Tibial nerve (tissue), 4 donors: ENCODE results near the gene PDXDC1. TPM values are rescaled to one million over a fixed set of nuclear protein-coding genes. Genes with fewer than 3 reads are reported as not detected.
A peak's percentile ranks its signal among the peaks of the same experiment; 100 is the strongest.
"Not testable (repeated sequence)": the region's sequence is repeated elsewhere in the genome, so short reads cannot be mapped to it uniquely, and the experiment has no call there.

Experiments
- DNase-seq, 2 donors: peaks; one replicate each; pipeline ENCODE4 v3.0.0-alpha.2; 2019; ENCODE audit warnings: low spot score in 2 of 2
- H3K27ac ChIP-seq, 4 donors: fragments of 200-600 bp; sonication (generic) in 3 of 4; one replicate each; pipeline ENCODE4 v1.5.1; 2017 to 2019; ENCODE audit warnings: mild to moderate bottlenecking in 1 of 4
- H3K27me3 ChIP-seq, 2 donors: fragments of 200-600 bp; sonication (generic) in 1 of 2; one replicate each; pipeline versions ENCODE4 v1.5.1 to v1.6.0; 2017 to 2019
- H3K36me3 ChIP-seq, 3 donors: fragments of 200-600 bp; sonication (generic); one replicate each; pipeline ENCODE4 v1.5.1; 2018 to 2019
- H3K4me1 ChIP-seq, 4 donors: fragments of 200-600 bp; sonication (generic) in 3 of 4; one replicate each; pipeline ENCODE4 v1.5.1; 2017 to 2019
- H3K4me3 ChIP-seq, 4 donors: fragments of 200-600 bp; sonication (generic) in 3 of 4; one replicate each; pipeline ENCODE4 v1.5.1; 2017 to 2019; ENCODE audit warnings: mild to moderate bottlenecking in 1 of 4, moderate library complexity in 1 of 4
- H3K9me3 ChIP-seq, 4 donors: fragments of 200-600 bp; sonication (generic) in 3 of 4; one replicate each; pipeline ENCODE4 v1.5.1; 2017 to 2019
- CTCF ChIP-seq, 5 experiments: fragments of 200-600 bp in 3 of 5; fragments of 450-650 bp in 2 of 5; sonication (generic) in 3 of 5; IDR thresholded peaks; one replicate each; pipeline ENCODE4 v1.5.1; 2016 to 2019; ENCODE audit warnings: antibody characterized with exemption in 5 of 5, mild to moderate bottlenecking in 3 of 5, moderate library complexity in 2 of 5
- EP300 ChIP-seq, 2 donors: sonication (generic); formaldehyde crosslinking; IDR thresholded peaks; one replicate each; pipeline ENCODE4 v1.6.1; 2017; ENCODE audit warnings: antibody characterized with exemption in 2 of 2, mild to moderate bottlenecking in 1 of 2
- POLR2A ChIP-seq, 2 donors: fragments of 450-650 bp; IDR thresholded peaks; one replicate each; pipeline ENCODE4 v1.6.1; 2017; ENCODE audit warnings: antibody characterized with exemption in 2 of 2, mild to moderate bottlenecking in 2 of 2, moderate library complexity in 2 of 2
- WGBS, 2 donors: methylation state at CpG; one replicate each; pipeline ENCODE4 v1.1.5; 2018; 5-methylcytosine and 5-hydroxymethylcytosine counted together
- total RNA-seq, 4 donors: library from RNA; depleted of rRNA; stranded (reverse); fragments of >200 nt; gene quantifications; one replicate each; pipeline ENCODE4 v1.1.0, GENCODE V29; 2016

PDXDC1 gene
- total RNA-seq, 4 donors from 2014 or later = 40.6 to 55.1 (median 52.6) TPM

GRCh38 chr16:15049581-15050180, 74.9 kb downstream of the PDXDC1 start:
- H3K9me3 ChIP-seq = no peaks in the 10 kb centered on the region
- peaks cover 0 to 19% (median 2%) of the 10 kb centered on the region in 4 donors for H3K4me1 ChIP-seq
- 95 to 96% methylated on average over 3 of the region's 3 CpGs for WGBS, 2 donors
- H3K27ac ChIP-seq = no peak overlapping the region
- no peak for DNase-seq
- no peak overlapping the region for H3K4me3 ChIP-seq
- TF ChIP-seq EP300 (IDR thresholded peaks at IDR 0.05) = no peak
- TF ChIP-seq CTCF (IDR thresholded peaks at IDR 0.05) = no peak
- TF ChIP-seq POLR2A (IDR thresholded peaks at IDR 0.05) = no peak
- H3K27me3 ChIP-seq = no peaks in the 10 kb centered on the region
- H3K36me3 ChIP-seq = peaks cover 0 to 25% (median 3%) of the 10 kb centered on the region in 3 donors

GRCh38 chr16:15050440-15050839, 75.6 kb downstream of the PDXDC1 start:
- WGBS, 2 donors = 97 to 100% methylated on average over 1 of the region's 1 CpG
- H3K4me3 ChIP-seq, H3K9me3 ChIP-seq, H3K27me3 ChIP-seq, DNase-seq: not testable (repeated sequence)
- peaks cover 0 to 24% (median 3%) of the 10 kb centered on the region in 3 donors for H3K36me3 ChIP-seq
- H3K27ac ChIP-seq = peak overlapping the region in 1 of 4 donors; percentile 25
- H3K4me1 ChIP-seq = peaks cover 0 to 22% (median 2%) of the 10 kb centered on the region in 4 donors

- H3K4me3 ChIP-seq = no peak overlapping the region
- TF ChIP-seq EP300 (IDR thresholded peaks at IDR 0.05) = no peak
- no peak for TF ChIP-seq POLR2A (IDR thresholded peaks at IDR 0.05)
- peaks cover 0 to 27% (median 4%) of the 10 kb centered on the region in 4 donors for H3K4me1 ChIP-seq
- H3K9me3 ChIP-seq = no peaks in the 10 kb centered on the region
- no peak for DNase-seq
- WGBS, 2 donors = 91 to 95% methylated on average over 9 of the region's 9 CpGs
- H3K36me3 ChIP-seq = peaks cover 0 to 14% (median 0%) of the 10 kb centered on the region in 3 donors
- no peaks in the 10 kb centered on the region for H3K27me3 ChIP-seq
- peak overlapping the region in 1 of 4 donors; percentile 54 for H3K27ac ChIP-seq
Measured at GRCh38 chr16:15051387-15051951, 76.6 kb downstream of the PDXDC1 start.

- H3K4me3 ChIP-seq = no peak overlapping the region
- 73 to 81% methylated on average over 10 of the region's 10 CpGs for WGBS, 2 donors
- H3K4me1 ChIP-seq = peaks cover 0 to 28% (median 5%) of the 10 kb centered on the region in 4 donors
- TF ChIP-seq POLR2A (IDR thresholded peaks at IDR 0.05) = no peak
- no peak for TF ChIP-seq CTCF (IDR thresholded peaks at IDR 0.05)
- no peak for TF ChIP-seq EP300 (IDR thresholded peaks at IDR 0.05)
- H3K36me3 ChIP-seq = no peaks in the 10 kb centered on the region
- no peaks in the 10 kb centered on the region for H3K9me3 ChIP-seq
- no peak for DNase-seq
- H3K27me3 ChIP-seq = no peaks in the 10 kb centered on the region
- H3K27ac ChIP-seq = peak overlapping the region in 2 of 4 donors; percentile 1 to 3
Measured at GRCh38 chr16:15052747-15053476, 78.1 kb downstream of the PDXDC1 start.

- H3K9me3 ChIP-seq = no peaks in the 10 kb centered on the region
- no peak for DNase-seq
- 86 to 91% methylated on average over 10 of the region's 10 CpGs for WGBS, 2 donors
- no peaks in the 10 kb centered on the region for H3K27me3 ChIP-seq
- no peak for TF ChIP-seq POLR2A (IDR thresholded peaks at IDR 0.05)
- no peak for TF ChIP-seq EP300 (IDR thresholded peaks at IDR 0.05)
- no peak for TF ChIP-seq CTCF (IDR thresholded peaks at IDR 0.05)
- no peak overlapping the region for H3K4me3 ChIP-seq
- H3K27ac ChIP-seq = peak overlapping the region in 2 of 4 donors; percentile 93 to 94
- H3K4me1 ChIP-seq = peaks cover 0 to 28% (median 5%) of the 10 kb centered on the region in 4 donors
- peaks cover 0 to 8% (median 0%) of the 10 kb centered on the region in 3 donors for H3K36me3 ChIP-seq
Measured at GRCh38 chr16:15053904-15054303, 79.1 kb downstream of the PDXDC1 start.
